Stimulated activated effector memory CD8-positive, alpha-beta T cell treated with anti-CD3 and anti-CD28 coated beads, Interleukin-12 subunit alpha, Interleukin-12 subunit beta, amount 100 ng/mL, for 72 hours (primary cell): ENCODE results near the gene NDUFS2.

Experiments
- ATAC-seq: fragments of 150-1000 bp; cut with Tn5 transposase; 2 replicates; pipeline ENCODE4 v1.10.0; 2021
- DNase-seq, 2 donors: peaks; one replicate each; pipeline ENCODE4 v3.0.0; 2021 to 2022; ENCODE audit warnings: low spot score in 2 of 2
- H3K27ac Mint-ChIP-seq: one replicate; pipeline ENCODE4 v1.8.0; 2022; ENCODE audit warnings: mild to moderate bottlenecking, mixed read lengths
- H3K36me3 Mint-ChIP-seq: one replicate; pipeline ENCODE4 v1.8.0; 2022; ENCODE audit warnings: mild to moderate bottlenecking, mixed read lengths
- H3K4me1 Mint-ChIP-seq: one replicate; pipeline ENCODE4 v1.8.0; 2022; ENCODE audit warnings: mixed read lengths
- H3K4me3 Mint-ChIP-seq: one replicate; pipeline ENCODE4 v1.8.0; 2022; ENCODE audit warnings: mild to moderate bottlenecking, mixed read lengths
- H3K9me3 Mint-ChIP-seq: one replicate; pipeline ENCODE4 v1.8.0; 2022; ENCODE audit warnings: mixed read lengths

Gene NDUFS2

DNA sequence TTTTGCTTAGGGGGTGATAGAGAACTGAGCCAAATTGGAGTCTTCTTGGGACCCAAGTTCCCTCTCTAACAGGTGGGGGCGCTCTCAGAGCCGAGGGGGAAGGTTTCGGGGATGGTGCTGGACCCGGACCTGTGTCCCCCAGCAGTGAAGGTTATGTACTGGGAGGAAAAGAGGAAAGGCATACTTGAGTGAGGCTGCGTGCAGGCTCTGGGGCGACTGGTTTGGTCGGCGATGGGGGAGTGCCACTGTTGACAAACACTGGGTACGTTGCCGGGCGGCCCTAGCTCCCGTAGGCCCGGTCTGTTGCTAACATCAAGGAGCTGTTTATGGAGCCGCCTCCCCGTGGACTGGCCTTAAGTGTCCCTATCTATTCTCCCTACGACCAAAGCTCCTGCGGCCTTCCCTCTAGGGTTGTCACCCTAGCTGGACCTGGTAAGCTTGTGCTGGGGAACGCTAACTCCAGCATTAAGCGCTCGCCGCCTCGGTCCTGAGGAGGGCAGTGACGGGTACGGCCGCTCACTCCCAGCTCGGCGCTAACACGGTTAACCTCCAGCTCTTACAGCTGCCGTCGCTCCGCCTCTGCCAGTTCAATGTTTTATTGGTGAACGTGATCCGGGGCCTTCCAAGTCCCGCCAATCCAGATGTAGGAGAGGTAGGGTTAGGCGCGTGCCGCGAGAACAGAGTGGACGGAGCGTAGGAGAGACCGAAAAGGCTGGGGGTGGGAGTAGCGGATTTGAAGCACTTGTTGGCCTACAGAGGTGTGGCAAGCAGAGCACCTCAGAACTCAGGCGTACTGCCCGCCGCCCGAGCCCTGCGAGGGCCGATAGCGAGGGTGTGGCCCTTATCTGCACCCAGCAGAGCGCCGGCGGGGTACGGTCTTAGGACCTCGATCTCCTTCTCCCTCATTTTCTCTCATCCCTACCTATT is 36.2 kb upstream of the NDUFS2 start, which contains the start of gene PPOX:
Gene PPOX (plus strand): TSS at position 685 of the 927 bp plus-strand sequence. CDS start 422 bp downstream, outside the sequence.
- Mint-ChIP-seq H3K4me1 (peaks cover 65% of the 10 kb centered on the region), H3K27ac (peak within 1 kb of the TSS; percentile 97), H3K36me3 (peaks cover 77% of the 10 kb centered on the region), H3K9me3 (no peaks in the 10 kb centered on the region), H3K4me3 (peak within 1 kb of the TSS; percentile 95)
- ATAC-seq (peak; percentile 96), DNase-seq (peak; percentile 75 to 96)

DNA sequence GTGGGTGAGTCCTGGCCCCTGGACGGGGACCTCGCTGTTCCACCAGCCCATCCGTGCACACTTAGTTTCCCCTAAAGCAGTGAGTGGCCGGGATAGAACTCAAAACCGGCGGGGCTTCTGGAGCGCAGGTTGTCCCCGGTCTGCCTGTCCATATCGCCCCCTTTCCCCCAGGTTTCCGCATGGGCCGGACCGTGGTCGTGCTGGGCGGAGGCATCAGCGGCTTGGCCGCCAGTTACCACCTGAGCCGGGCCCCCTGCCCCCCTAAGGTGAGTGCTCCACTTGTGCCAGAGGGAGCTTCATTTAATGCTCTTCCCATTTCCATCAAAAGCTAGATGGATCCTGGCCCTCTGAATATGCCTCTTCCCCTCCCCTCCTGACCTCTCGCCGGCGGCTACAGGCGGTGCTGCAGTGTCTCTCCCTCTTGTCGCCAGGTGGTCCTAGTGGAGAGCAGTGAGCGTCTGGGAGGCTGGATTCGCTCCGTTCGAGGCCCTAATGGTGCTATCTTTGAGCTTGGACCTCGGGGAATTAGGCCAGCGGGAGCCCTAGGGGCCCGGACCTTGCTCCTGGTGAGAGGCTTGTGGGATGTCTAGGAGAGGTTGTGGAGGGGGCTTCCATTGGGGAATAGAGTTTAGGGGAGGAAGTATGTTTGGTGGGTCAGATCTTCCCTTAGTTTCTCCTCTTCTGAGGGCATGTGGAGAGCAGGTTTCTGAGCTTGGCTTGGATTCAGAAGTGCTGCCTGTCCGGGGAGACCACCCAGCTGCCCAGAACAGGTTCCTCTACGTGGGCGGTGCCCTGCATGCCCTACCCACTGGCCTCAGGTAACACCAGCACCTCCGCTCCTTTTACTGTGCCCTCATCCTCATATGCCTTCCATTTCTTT is 35.3 kb upstream of the NDUFS2 start:
- H3K9me3 Mint-ChIP-seq, result no peaks in the 10 kb centered on the region
- peaks cover 86% of the 10 kb centered on the region for H3K36me3 Mint-ChIP-seq
- ATAC-seq, result no peak
- H3K27ac Mint-ChIP-seq, result peak overlapping the region; percentile 97
- peaks cover 65% of the 10 kb centered on the region for H3K4me1 Mint-ChIP-seq
- no peak for DNase-seq
- H3K4me3 Mint-ChIP-seq, result peak overlapping the region; percentile 95

DNA sequence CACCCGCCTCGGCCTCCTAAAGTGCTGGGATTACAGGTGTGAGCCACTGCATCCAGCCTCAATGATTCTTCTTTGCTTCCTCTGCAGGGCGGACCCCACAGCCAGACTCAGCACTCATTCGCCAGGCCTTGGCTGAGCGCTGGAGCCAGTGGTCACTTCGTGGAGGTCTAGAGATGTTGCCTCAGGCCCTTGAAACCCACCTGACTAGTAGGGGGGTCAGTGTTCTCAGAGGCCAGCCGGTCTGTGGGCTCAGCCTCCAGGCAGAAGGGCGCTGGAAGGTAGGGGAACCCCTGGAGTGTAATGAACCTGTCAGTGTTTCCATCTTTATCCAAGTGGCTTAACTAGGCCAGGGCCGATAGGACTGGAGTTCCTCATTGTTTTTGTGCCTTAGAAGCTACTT is 33.3 kb upstream of the NDUFS2 start:
- Mint-ChIP-seq H3K4me3 (no peak overlapping the region), H3K27ac (peak overlapping the region; percentile 97), H3K4me1 (peaks cover 65% of the 10 kb centered on the region), H3K9me3 (no peaks in the 10 kb centered on the region), H3K36me3 (peaks cover 89% of the 10 kb centered on the region)
- ATAC-seq (no peak), DNase-seq (no peak)

DNA sequence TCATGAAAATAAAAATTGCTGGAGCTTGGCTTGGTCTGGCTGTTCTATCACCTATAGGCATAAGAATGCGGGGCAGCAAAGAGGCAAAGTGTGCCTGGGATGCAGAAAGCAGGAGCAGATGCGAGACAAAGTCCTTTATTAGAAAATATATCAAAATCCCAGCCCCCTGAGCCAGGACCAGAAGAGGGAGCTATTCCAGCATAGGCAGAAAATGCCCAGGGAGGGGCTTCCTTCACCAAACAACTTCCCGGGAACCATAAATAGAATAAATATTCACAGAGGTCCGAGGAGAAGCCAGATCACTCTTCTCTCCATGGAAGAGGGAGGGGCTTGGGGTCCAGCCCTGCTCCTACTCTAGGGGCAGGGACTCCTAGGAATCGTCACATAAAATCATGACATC is 31.0 kb upstream of the NDUFS2 start:
- Mint-ChIP-seq H3K9me3 (no peaks in the 10 kb centered on the region), H3K4me3 (no peak overlapping the region), H3K36me3 (peaks cover 87% of the 10 kb centered on the region), H3K27ac (peak overlapping the region; percentile 99), H3K4me1 (peaks cover 75% of the 10 kb centered on the region)
- ATAC-seq (no peak), DNase-seq (no peak)

DNA sequence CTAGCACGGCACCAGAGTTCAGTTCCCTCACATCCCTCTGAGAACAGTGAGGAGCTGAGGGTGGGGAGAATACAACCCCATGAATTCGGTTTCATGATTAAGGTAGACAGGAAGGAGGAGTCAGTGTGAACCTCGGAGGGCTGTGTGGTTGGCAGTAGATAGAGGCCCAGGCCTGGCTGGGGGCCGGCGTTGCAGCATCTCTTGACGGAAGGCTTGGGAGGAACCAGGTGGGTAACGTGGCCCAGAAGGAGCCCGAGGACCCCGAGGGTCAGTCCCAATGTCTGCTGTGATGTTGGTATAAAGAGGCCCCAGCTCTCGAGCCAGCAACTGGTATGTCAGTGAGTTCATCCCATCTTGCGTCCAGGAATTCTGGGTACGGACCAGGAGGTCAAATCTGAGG is 30.5 kb upstream of the NDUFS2 start:
- peaks cover 80% of the 10 kb centered on the region for H3K4me1 Mint-ChIP-seq
- peak overlapping the region; percentile 99 for H3K27ac Mint-ChIP-seq
- H3K36me3 Mint-ChIP-seq, result peaks cover 88% of the 10 kb centered on the region
- H3K4me3 Mint-ChIP-seq, result no peak overlapping the region
- H3K9me3 Mint-ChIP-seq, result no peaks in the 10 kb centered on the region
- ATAC-seq, result no peak
- DNase-seq, result no peak

DNA sequence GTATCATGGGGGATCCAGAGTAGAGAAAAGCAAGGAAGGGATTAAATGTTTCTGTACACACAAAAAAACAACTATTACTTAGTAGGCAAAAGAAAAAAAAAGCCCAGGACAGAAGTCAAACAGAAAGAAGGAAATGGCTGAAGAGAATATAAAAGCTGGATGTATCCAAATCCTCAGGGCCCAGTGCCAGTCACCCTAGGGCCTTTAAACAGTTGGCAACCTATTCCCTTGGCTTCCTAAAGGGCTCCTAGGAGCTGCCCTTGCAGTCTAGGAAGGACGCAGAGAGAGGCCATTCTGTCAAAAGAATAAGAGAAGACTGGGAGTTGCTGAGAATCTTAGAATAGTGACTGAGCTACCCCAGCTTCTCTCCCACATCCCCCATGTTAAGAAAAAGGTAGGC is 29.8 kb upstream of the NDUFS2 start:
- H3K27ac Mint-ChIP-seq, result peak overlapping the region; percentile 99

DNA sequence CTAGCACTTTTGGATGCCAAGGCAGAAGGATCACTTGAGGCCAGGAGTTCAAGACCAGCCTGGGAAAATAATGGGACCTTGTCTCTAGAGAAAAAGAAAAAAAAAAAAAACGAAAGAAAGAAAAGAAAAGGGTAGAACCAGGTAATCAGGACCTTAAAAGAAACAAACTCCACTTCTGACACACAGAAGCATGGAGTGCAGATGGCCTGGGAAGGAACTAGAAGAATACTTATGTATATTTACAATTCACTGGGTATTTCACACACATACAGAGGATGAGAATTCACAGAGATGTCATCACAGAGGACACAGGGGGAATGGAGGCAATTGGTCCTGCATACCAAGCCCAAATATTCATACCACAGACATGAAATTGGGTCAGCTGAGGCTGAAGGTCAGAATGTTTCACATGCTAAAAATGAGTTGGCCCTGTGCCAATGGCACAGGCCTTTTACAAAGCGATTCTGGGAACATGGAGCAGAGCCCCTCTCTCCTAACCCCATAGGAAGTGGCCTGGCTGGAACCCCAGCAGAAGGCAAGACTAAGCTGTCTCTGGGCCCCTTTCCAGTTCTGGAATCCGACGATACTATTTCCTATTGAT is 29.3 kb upstream of the NDUFS2 start:
- ATAC-seq (no peak), DNase-seq (no peak)
- Mint-ChIP-seq H3K9me3 (no peaks in the 10 kb centered on the region), H3K4me1 (peaks cover 80% of the 10 kb centered on the region), H3K4me3 (no peak overlapping the region), H3K27ac (peak overlapping the region; percentile 99), H3K36me3 (peaks cover 88% of the 10 kb centered on the region)

More for the DNA sequence above, 29.8 kb upstream of the NDUFS2 start:
- no peak overlapping the region for H3K4me3 Mint-ChIP-seq
- no peaks in the 10 kb centered on the region for H3K9me3 Mint-ChIP-seq
- H3K4me1 Mint-ChIP-seq, result peaks cover 78% of the 10 kb centered on the region
- H3K36me3 Mint-ChIP-seq, result peaks cover 89% of the 10 kb centered on the region
- no peak for DNase-seq
- ATAC-seq, result no peak

DNA sequence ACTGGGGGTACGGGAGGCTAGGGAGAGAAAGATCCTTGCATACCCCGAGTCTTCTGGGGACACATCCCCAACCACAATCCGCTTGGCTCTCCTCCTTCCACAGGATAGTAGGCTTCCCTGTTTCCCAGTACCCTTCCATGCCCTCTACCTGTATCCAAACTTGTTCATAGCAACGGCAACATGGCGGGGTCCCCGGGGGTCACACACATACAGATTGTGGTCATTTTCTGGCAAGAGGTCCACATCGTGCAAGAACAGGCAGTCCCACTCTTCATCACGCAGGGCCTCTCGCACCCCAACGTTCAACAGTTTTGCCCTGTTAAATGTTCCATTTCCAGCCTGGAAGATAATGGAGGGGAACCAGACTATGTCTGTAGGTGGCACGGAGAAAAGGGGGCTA is 28.5 kb upstream of the NDUFS2 start:
- Mint-ChIP-seq H3K27ac (peak overlapping the region; percentile 99), H3K4me3 (no peak overlapping the region), H3K9me3 (no peaks in the 10 kb centered on the region), H3K4me1 (peaks cover 79% of the 10 kb centered on the region), H3K36me3 (peaks cover 80% of the 10 kb centered on the region)
- DNase-seq (no peak), ATAC-seq (no peak)

DNA sequence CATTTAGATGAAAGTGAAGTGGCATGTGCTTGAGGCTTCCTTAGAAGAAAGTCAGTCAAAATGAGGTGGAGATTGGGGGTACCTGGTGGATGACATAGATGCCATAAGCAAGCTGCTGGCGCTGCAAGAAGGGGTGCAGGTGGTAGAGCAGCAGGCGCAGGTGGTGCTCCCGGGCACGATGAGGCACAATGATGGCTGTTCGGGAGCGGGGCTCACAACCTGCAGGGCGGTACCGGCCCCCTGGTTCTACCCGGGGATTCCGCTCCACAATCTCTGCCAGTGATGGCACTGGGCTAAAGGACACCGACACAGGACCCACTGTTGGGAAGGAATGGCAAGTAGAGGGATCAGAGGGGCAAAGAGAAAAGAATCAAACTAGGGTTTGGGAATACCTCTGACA is 27.3 kb upstream of the NDUFS2 start:
- peak overlapping the region; percentile 99 for H3K27ac Mint-ChIP-seq
- H3K9me3 Mint-ChIP-seq, result no peaks in the 10 kb centered on the region
- H3K36me3 Mint-ChIP-seq, result peaks cover 73% of the 10 kb centered on the region
- no peak for ATAC-seq
- no peak for DNase-seq
- H3K4me1 Mint-ChIP-seq, result peaks cover 76% of the 10 kb centered on the region
- peak overlapping the region; percentile 99 for H3K4me3 Mint-ChIP-seq

DNA sequence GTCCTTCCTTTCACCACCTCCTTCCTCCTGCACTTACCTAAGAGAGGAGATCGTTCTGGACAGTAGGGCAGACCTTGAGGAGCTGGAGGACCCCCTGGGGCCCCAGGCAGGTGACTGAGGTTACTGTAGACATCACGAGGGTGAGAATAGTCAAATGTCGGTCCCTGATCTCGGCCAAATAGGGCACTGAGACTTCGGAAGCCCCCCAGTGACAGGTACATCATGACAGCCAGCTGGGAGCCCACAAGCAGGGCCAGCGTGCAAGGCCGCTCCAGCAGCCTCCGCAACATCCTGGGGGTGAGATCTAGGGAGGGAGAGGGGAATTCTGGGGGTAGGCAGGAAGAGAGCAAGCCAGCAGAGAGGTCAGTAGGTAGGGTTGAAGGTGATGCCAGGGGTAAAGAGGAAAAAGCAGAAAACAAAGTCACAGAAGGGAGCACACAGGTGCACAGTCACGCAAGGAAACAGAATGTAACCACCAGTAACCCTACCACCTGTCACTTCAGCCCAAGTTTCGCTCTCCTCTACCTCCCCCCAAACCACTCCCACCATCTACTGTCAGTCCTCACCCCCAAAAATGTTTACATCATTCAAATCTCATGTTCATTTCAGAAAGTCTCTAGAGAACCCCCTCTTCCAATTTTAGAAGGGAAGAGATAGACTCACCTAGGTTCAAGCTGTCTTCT is 26.3 kb upstream of the NDUFS2 start:
- peaks cover 64% of the 10 kb centered on the region for H3K36me3 Mint-ChIP-seq
- peaks cover 84% of the 10 kb centered on the region for H3K4me1 Mint-ChIP-seq
- ATAC-seq, result no peak
- H3K4me3 Mint-ChIP-seq, result peak overlapping the region; percentile 99
- no peak for DNase-seq
- peak overlapping the region; percentile 99 for H3K27ac Mint-ChIP-seq
- H3K9me3 Mint-ChIP-seq, result no peaks in the 10 kb centered on the region

DNA sequence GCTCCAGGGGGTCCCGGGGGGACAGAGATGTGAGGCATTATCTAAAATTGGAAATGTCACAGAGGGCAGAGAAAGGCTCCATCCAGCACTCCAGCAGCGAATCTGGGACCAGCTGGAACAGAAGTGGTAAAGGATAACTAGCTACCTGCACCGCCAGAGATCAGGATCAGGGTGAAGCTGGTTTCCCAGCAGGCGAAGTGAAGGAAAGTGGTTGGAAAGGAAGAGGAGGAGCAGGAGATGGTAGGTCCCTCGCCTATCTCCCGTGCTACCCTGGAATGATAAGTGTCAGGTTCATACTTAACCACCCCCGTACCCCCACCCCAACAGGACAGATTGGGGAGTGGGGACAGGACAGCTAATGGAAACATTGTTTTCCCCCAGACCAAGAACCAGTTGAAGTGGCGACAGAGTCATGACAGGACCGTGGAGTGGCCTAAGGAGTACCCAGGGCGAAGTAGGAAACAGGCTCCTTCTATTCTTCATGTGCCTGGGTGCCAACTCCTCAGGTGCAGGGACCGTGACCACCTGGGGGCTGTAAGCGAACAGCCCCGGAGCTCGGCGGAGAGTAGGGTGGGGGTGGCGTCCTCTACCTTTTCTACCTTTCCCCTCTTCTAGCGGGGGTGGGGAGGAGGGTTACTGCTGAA is 25.6 kb upstream of the NDUFS2 start:
- H3K4me1 Mint-ChIP-seq, result peaks cover 82% of the 10 kb centered on the region

DNA sequence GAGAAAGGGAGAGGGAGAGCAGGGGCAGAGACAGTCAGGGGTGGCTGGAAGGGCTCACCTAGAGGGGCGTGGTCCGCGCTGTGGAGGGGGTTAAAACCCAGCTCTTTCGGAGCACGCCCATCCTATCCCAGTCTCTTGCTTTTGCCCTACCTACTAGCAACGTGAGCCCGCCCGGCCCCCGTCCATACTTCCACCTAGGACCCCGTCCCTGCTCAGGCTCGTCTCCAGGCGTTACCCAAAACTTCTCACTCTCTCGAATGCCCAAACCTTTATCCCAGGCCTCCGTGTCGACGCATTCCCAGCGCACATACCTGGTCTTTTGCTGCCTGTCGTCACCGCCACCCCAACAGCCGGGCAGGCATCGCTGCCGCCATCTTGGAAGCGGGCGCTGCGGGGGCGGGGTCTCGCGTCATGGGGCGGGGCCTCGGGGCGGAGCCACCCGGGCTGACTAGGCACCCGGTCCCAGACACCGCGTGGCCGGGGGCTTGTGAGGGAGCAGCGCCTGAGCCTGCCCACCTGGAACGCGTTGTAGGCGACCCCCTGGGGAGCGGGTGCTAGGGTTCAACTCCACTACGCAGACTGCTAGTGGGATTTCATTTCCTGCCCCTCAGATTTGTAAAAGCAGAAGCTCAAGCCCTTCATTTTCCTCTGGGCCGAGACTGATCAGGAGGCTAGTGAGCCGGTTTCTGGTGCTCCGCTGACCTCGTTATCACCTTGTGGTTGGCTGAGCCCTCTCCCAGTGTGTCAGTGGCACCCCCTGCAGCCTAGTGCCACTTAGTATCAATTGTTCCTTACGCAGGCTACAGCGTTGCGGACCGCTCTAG is 24.8 kb upstream of the NDUFS2 start, which contains the start of gene B4GALT3:
Gene B4GALT3 (minus strand): TSS at position 396 of the 824 bp plus-strand sequence. CDS start 1,447 bp downstream, outside the sequence.
- Mint-ChIP-seq H3K27ac (peak within 1 kb of the TSS; percentile 99), H3K9me3 (no peaks in the 10 kb centered on the region), H3K4me1 (peaks cover 82% of the 10 kb centered on the region), H3K36me3 (peaks cover 50% of the 10 kb centered on the region), H3K4me3 (peak within 1 kb of the TSS; percentile 99)
- ATAC-seq (peak; percentile 88), DNase-seq (peak; percentile 99)

More for the DNA sequence above, 25.6 kb upstream of the NDUFS2 start:
- peak overlapping the region; percentile 99 for H3K4me3 Mint-ChIP-seq
- H3K9me3 Mint-ChIP-seq, result no peaks in the 10 kb centered on the region
- H3K36me3 Mint-ChIP-seq, result peaks cover 57% of the 10 kb centered on the region
- ATAC-seq (peak; percentile 9), DNase-seq (no peak)
- peak overlapping the region; percentile 99 for H3K27ac Mint-ChIP-seq

DNA sequence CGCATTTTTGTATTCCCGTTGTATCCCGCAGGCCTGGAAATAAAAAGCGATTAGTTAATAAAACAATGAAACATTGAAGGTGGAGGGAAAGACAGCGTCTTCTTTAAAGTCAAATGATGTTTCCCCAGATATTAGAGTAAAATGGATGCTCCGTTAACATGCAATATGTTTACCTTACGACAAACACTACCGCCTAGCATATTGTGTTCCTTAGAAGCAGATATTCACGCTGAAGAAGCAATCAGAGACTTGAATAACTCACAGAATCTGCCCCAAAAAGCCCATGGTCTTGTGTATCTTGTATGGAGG is 24.3 kb upstream of the NDUFS2 start:
- Mint-ChIP-seq H3K4me3 (peak overlapping the region; percentile 99), H3K9me3 (no peaks in the 10 kb centered on the region), H3K36me3 (peaks cover 44% of the 10 kb centered on the region), H3K27ac (peak overlapping the region; percentile 99), H3K4me1 (peaks cover 82% of the 10 kb centered on the region)
- ATAC-seq, result no peak
- no peak for DNase-seq
